Body of pancreas (tissue), 4 donors: ENCODE measurements around the gene FAM117A. TPM values are rescaled to one million over a fixed set of nuclear protein-coding genes. Genes with fewer than 3 reads are reported as not detected.

Experiments used
- ATAC-seq: fragments of 150-250 bp; one replicate; pipeline ENCODE4 v1.9.1; 2016
- DNase-seq, 4 donors: peaks; one replicate each; pipeline ENCODE4 v3.0.0-alpha.2; 2019
- H3K27ac ChIP-seq, 4 donors: fragments of 200-600 bp; sonication (generic); 1 replicate in 3 of 4; 2 replicates in 1 of 4; pipeline versions ENCODE4 v1.5.1 to v1.6.1; 2016 to 2019; ENCODE audit warnings: mild to moderate bottlenecking in 1 of 4, mixed read lengths in 1 of 4, moderate library complexity in 1 of 4
- H3K27me3 ChIP-seq, 2 donors: fragments of 200-600 bp; sonication (generic); one replicate each; pipeline ENCODE4 v1.6.0; 2016; ENCODE audit warnings: mild to moderate bottlenecking in 1 of 2
- H3K36me3 ChIP-seq, 2 donors: fragments of 200-600 bp; sonication (generic); replicated peaks in 1 of 2; 2 replicates each; pipeline ENCODE4 v1.5.1; 2016; ENCODE audit warnings: low read depth in 2 of 2; ENCODE audit not compliant: insufficient read depth in 1 of 2
- H3K4me1 ChIP-seq: fragments of 200-600 bp; sonication (generic); one replicate; pipeline ENCODE4 v1.6.0; 2016
- H3K4me3 ChIP-seq, 2 donors: fragments of 200-600 bp; sonication (generic); 1 replicate in 1 of 2; 2 replicates in 1 of 2; pipeline ENCODE4 v1.5.1; 2016 to 2019
- H3K9me3 ChIP-seq, 3 donors: fragments of 200-600 bp; sonication (generic); 1 replicate in 2 of 3; 2 replicates in 1 of 3; pipeline ENCODE4 v1.5.1; 2016
- POLR2A ChIP-seq, 3 donors: fragments of 450-650 bp; IDR thresholded peaks; one replicate each; pipeline ENCODE4 v1.6.1; 2016; ENCODE audit warnings: antibody characterized with exemption in 3 of 3, mild to moderate bottlenecking in 2 of 3
- WGBS, 2 donors: methylation state at CpG; one replicate each; pipeline ENCODE4 v1.1.5; 2017; 5-methylcytosine and 5-hydroxymethylcytosine counted together
- intact Hi-C: fragments of 100-400 bp; cut with DNase I; formaldehyde crosslinking; loops from one replicate; pipeline ENCODE4 v1.15.1; 2023
- total RNA-seq, 2 donors: library from RNA; depleted of rRNA; stranded (reverse); fragments of >200 nt; gene quantifications; one replicate each; pipeline ENCODE4 v1.1.0, GENCODE V29; 2016
- TF ChIP-seq, protein P1 (sequence below), 7 experiments: fragments of 450-650 bp in 4 of 7; fragments of 200-600 bp in 3 of 7; sonication (generic) in 3 of 7; IDR thresholded peaks; one replicate each; pipeline ENCODE4 v1.5.1; 2016 to 2019; ENCODE audit warnings: antibody characterized with exemption in 7 of 7

FAM117A gene
- total RNA-seq, result 10 to 100 TPM in 1 of 2 donors, 1 to 10 TPM in 1; 4.3 to 11.7 TPM

DNA sequence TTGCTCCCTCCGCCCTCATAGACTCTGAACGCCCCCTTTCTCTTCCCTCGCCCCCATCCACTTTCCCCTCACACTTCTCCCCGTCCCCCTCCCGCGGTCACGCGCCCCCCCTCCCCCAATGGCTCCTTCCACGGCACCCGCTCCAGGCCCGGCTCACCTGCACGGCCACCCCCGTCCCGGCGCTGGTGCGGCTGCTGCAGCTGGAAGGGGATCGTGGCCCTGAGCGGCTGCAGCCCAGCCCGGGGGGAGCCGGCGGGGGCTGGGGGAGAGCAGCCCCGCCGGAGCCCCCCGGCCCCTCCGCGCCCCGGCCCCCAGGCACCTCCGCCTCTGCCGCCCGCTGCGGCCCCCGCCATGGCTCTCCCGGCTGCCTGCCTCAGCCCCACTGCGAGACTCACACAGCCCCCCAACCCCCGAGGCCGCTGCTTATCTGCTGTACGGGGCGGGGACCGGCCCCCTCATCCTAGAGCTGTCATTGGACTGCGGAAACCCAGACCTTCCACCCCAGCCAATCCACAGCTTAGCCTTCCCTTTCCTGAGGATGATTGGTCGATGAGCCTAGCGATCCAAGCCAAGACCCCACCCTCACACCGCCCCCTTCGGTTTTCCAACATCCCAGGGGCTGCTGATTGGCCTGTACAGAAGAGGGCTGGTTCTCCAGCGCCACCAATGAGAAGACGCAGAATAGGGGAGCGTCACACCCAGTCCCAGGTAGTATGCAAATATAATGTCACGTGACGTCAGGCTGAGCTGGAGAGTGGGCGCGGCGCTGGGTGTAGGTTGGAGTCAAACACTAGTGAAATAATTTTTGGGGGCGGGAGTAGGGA lies at the start of gene FAM117A:
Gene FAM117A, minus strand, starts transcription at position 397 of the 824 bp plus-strand sequence. Its CDS starts 44 bp downstream, at position 353.
- TF ChIP-seq, protein P1, sequence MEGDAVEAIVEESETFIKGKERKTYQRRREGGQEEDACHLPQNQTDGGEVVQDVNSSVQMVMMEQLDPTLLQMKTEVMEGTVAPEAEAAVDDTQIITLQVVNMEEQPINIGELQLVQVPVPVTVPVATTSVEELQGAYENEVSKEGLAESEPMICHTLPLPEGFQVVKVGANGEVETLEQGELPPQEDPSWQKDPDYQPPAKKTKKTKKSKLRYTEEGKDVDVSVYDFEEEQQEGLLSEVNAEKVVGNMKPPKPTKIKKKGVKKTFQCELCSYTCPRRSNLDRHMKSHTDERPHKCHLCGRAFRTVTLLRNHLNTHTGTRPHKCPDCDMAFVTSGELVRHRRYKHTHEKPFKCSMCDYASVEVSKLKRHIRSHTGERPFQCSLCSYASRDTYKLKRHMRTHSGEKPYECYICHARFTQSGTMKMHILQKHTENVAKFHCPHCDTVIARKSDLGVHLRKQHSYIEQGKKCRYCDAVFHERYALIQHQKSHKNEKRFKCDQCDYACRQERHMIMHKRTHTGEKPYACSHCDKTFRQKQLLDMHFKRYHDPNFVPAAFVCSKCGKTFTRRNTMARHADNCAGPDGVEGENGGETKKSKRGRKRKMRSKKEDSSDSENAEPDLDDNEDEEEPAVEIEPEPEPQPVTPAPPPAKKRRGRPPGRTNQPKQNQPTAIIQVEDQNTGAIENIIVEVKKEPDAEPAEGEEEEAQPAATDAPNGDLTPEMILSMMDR (IDR thresholded peaks at IDR 0.05), result no peak
- TF ChIP-seq POLR2A (IDR thresholded peaks at IDR 0.05), result peak in 2 of 3 donors; percentile 78 to 85
- Histone ChIP-seq H3K4me1 (peaks cover 30% of the 10 kb centered on the region), H3K4me3 (peak within 1 kb of the TSS; percentile 76 to 95), H3K9me3 (no peaks in the 10 kb centered on the region), H3K27ac (peak within 1 kb of the TSS; percentile 33 to 85 (median 81)), H3K36me3 (no peaks in the 10 kb centered on the region), H3K27me3 (no peaks in the 10 kb centered on the region)
- ATAC-seq (peak; percentile 97), DNase-seq (peak; percentile 98 to 99 (median 98))
- intact Hi-C loops, result no loop called here
- whole genome bisulfite sequencing, 2 donors, result 0 to 1% methylated on average over 20 to 27 of the region's 53 CpGs

DNA sequence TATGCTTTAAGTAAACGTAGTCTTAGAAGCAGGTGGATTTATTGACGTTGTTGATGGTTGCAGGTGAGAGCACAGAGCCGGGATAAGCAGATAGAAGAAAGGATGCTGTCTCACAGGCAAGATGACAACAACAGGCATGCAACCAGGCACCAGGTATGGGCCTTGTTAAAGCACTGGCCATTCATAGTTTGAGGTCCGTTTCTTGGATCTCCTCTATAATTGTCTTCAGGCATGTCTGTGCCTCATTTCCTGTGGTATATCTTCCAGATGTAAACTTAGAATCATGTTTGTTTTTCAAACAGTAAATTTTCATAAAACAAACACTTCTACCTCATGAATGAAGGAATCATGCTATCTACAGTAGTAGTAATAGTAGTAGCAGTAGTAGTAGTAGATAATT lies 45.1 kb upstream of the FAM117A start:
- no peak overlapping the region for H3K4me3 ChIP-seq
- no peaks in the 10 kb centered on the region for H3K27me3 ChIP-seq
- H3K27ac ChIP-seq, result no peak overlapping the region
- 43 to 62% methylated on average over 4 of the region's 4 CpGs for WGBS, 2 donors
- peaks cover 0 to 16% of the 10 kb centered on the region in 2 donors for H3K36me3 ChIP-seq
- intact Hi-C loops, result no loop called here
- ATAC-seq (no peak), DNase-seq (no peak)
- no peaks in the 10 kb centered on the region for H3K9me3 ChIP-seq
- H3K4me1 ChIP-seq, result no peaks in the 10 kb centered on the region
- TF ChIP-seq, protein P1 (IDR thresholded peaks at IDR 0.05), result no peak
- TF ChIP-seq POLR2A (IDR thresholded peaks at IDR 0.05), result no peak

- Histone ChIP-seq H3K27me3 (no peaks in the 10 kb centered on the region), H3K27ac (no peak overlapping the region), H3K4me3 (no peak overlapping the region), H3K4me1 (no peaks in the 10 kb centered on the region), H3K36me3 (peaks cover 0 to 22% of the 10 kb centered on the region in 2 donors), H3K9me3 (no peaks in the 10 kb centered on the region)
- no peak for DNase-seq
- intact Hi-C loops, result no loop called here
- ATAC-seq, result no peak
- WGBS, 2 donors, result 44 to 53% methylated on average over 2 of the region's 2 CpGs
- TF ChIP-seq POLR2A (IDR thresholded peaks at IDR 0.05), result no peak
- TF ChIP-seq, protein P1 (IDR thresholded peaks at IDR 0.05), result no peak
Observed at GRCh38 chr17:49798738-49799137, 34.8 kb upstream of the FAM117A start.

DNA sequence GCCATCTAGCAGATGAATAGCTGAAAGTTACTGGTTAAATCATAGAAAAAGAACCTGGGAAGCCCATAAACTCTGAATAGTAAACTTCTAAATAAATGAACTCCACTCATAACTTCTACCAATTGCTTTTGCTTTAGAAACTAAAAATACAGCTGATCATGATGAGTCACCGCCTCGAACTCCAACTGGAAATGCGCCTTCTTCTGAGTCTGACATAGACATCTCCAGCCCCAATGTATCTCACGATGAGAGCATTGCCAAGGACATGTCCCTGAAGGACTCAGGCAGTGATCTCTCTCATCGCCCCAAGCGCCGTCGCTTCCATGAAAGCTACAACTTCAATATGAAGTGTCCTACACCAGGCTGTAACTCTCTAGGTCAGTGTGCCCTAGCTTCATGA lies 34.3 kb upstream of the FAM117A start:
- intact Hi-C loops, result no loop called here
- Histone ChIP-seq H3K9me3 (no peaks in the 10 kb centered on the region), H3K27ac (no peak overlapping the region), H3K4me1 (no peaks in the 10 kb centered on the region), H3K36me3 (peaks cover 0 to 22% of the 10 kb centered on the region in 2 donors), H3K4me3 (no peak overlapping the region), H3K27me3 (no peaks in the 10 kb centered on the region)
- DNase-seq (no peak), ATAC-seq (no peak)
- TF ChIP-seq, protein P1 (IDR thresholded peaks at IDR 0.05), result no peak
- TF ChIP-seq POLR2A (IDR thresholded peaks at IDR 0.05), result no peak
- 86 to 89% methylated on average over 8 of the region's 8 CpGs for WGBS, 2 donors
